LoVo (cell line): ENCODE results near the gene FNDC3B.

Source experiments
- DNase-seq: peaks from one replicate; pipeline ENCODE4 v3.0.0-alpha.2; 2016; ENCODE audit warnings: low spot score

FNDC3B gene

GRCh38 chr3:172150913-172151650 lies 111.7 kb downstream of the FNDC3B start:
- no peak for DNase-seq

- DNase-seq = no peak
Measured at GRCh38 chr3:172151651-172152649, 112.6 kb downstream of the FNDC3B start.

GRCh38 chr3:172152874-172153273 lies 113.5 kb downstream of the FNDC3B start:
- no peak for DNase-seq

- DNase-seq = peak; percentile 40
Measured at GRCh38 chr3:172153335-172153861, 114.0 kb downstream of the FNDC3B start.

- DNase-seq = no peak
Measured at GRCh38 chr3:172154768-172155664, 115.6 kb downstream of the FNDC3B start.

GRCh38 chr3:172155897-172156585 lies 116.7 kb downstream of the FNDC3B start:
- DNase-seq = no peak

GRCh38 chr3:172156586-172156955 lies 117.2 kb downstream of the FNDC3B start:
- no peak for DNase-seq

GRCh38 chr3:172157564-172158258 lies 118.3 kb downstream of the FNDC3B start:
- no peak for DNase-seq

GRCh38 chr3:172158741-172159140 lies 119.4 kb downstream of the FNDC3B start:
- DNase-seq = no peak

- DNase-seq = no peak
Measured at GRCh38 chr3:172159376-172159775, 120.0 kb downstream of the FNDC3B start.

GRCh38 chr3:172159962-172160538 lies 120.7 kb downstream of the FNDC3B start:
- DNase-seq = no peak

- DNase-seq = no peak
Measured at GRCh38 chr3:172161133-172161789, 121.9 kb downstream of the FNDC3B start.

GRCh38 chr3:172161959-172162358 lies 122.6 kb downstream of the FNDC3B start:
- no peak for DNase-seq

GRCh38 chr3:172163320-172163719 lies 123.9 kb downstream of the FNDC3B start:
- no peak for DNase-seq

GRCh38 chr3:172164620-172165362 lies 125.4 kb downstream of the FNDC3B start:
- DNase-seq = no peak

GRCh38 chr3:172166261-172166660 lies 126.9 kb downstream of the FNDC3B start:
- no peak for DNase-seq

- DNase-seq = no peak
Measured at GRCh38 chr3:172166890-172167289, 127.5 kb downstream of the FNDC3B start.

GRCh38 chr3:172167892-172168648 lies 128.7 kb downstream of the FNDC3B start:
- no peak for DNase-seq
